GM18511 (cell line): ENCODE results near the gene CYBA.

ENCODE experiments used
- ATAC-seq: cut with Tn5 transposase; IDR thresholded peaks from one replicate; pipeline ENCODE4 v1.9.1; 2021; ENCODE audit warnings: mild to moderate bottlenecking, moderate library complexity; ENCODE audit not compliant: unreplicated experiment

Gene CYBA

DNA sequence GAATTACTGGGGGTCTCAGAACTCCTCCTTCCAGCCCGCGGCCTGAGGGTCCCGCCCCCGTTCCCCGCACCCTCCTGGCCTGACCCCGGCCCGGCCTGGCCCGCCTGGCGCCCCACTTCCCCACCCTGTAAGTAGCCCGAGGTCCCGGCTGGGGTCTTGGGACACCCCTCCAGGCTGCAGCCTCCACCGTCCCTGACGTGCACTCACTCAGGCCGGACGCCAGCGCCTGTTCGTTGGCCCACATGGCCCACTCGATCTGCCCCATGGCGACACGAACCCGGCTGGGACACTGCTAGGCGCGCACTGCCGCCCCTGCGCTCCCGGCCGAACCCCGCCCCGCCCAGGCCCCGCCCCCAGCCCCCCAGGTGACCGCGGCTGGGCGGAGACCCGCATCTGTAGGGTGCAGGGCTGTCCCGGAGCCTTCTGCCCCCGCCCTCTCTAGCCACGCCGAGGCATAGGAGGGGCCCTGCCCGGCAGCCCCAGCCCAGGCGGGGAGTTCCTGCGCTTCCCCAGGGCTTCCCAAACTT lies at the start of gene CYBA:
CYBA (minus strand) TSS at position 305 of the 527 bp plus-strand sequence; CDS start at position 265, 40 bp downstream.
- peak; percentile 81 for ATAC-seq

DNA sequence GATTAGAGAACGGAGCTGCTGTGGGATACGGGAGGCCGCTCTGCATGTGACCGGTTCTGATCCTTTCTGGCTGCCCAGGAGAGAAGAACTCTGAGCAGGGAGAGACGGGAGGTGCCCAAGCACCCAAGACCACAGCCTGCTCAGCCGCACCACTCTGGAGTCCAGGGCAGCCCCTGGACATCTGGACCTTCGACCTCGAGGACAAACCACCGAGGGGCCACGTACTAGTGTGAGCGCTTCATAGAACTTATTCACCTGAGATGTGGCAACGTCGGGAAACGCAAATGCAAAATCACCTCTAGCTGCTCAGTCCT lies 49.4 kb upstream of the CYBA start:
- ATAC-seq: no peak

DNA sequence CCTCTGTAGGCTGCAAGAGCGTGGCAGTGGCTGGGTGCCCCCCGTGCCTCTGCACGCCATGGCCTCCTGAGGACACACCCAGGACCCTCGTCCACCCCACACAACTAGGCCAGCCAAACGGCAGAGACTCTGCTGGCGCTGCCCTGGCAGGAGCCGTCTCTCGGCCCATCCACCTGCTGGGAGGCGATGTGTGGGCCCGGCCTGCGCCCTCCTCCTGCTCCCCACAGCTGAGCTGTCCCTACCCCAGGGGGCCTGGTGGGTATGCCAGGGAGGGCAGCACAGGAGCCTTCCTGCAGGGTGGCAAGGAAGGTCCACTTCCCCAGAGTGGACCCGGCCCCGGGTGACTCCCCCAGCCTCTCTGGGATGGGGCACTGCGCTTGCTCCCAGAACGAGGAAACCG lies 48.3 kb upstream of the CYBA start:
- no peak for ATAC-seq

DNA sequence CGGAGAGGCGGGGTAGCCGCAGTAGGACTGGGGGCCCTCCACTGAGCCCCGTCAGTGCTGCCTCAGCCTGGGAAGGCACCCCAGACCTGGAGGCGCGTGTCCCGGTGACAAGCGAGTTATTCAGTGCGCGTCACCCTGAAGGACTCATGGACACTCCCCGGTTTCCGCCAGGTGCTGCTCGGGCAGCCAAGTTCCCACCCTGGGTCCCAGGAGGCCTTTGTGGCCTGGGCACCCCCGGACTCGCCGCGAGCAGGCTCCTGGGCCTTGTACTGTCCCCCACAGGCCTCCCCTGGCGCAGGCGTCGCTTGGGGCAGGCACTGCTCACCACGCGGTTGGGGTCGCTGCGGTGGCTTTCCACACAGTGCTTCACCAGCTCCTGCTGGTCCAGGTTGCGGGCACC lies 47.8 kb upstream of the CYBA start:
- no peak for ATAC-seq

DNA sequence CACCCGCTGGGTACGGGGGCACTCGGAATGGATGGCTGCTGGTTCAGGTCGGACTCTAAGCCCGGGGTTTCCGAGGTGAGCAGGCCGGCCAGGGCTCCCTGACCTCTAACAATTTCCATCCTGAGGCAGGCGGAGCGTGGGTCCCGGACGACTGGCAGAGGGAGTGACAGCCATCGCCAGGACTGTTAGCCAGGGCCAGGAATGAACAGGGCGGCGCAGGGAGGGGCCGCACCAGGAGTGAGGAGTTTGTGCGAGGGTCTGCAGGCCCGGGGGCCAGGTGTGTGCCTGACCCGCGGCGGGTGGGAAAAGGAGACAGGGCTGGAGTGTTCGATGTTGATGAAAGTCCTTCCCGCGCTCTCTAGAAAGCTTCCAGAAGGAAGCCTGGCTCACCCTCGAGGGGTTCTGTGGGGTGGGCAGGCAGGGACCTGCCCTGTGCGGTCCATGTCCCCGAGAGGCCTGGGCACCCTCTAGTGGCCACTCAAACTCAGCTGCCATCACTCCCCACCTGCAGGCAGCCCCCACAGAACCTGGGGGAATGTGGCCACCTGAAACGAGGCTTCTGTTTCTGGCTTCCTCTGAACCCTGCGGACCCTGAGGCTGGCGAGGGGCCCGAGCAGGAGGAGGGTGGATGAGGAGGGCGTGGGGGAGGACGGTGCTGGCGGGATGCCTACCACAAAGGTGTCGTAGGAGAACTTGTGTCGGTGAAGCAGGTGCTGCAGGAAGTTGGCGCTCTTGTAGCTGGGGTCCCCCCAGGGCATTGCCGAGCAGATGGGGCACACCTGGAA lies 47.2 kb upstream of the CYBA start:
- ATAC-seq: no peak

DNA sequence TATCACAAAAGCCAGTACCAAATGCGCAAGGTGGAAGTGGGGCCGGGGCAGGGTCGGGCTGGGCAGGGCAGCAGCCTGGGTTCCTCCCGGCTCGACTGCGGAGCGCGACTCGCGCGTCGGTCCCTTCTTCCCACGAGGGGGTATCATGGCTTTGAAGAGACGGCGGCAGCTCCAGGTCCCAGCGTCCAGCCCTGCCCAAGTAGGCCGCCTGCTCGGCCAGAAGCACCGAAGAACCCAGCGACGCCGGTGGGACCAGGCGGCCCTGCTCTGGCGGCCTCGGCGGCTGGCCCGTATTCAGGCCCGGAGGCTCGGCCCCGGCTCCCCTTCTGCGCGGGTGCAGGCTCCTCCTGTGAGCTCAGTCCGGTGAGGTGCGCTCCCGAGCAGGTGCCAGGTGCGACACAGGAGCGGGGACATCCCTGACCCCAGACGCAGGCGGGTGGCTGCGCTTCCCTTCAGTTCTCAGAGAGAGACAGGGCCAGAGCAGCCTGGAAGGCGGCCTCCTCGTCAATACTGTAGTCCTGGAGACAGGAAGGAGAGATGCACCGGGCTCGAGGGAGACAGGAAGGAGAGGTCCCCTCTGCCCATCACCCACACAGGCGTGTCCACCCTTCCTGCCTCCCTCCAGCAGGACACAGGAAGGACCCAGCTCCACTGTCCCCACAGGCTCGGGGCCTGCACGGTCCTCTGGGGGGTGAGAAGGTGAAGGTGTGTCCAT lies 46.4 kb upstream of the CYBA start:
- ATAC-seq: no peak

DNA sequence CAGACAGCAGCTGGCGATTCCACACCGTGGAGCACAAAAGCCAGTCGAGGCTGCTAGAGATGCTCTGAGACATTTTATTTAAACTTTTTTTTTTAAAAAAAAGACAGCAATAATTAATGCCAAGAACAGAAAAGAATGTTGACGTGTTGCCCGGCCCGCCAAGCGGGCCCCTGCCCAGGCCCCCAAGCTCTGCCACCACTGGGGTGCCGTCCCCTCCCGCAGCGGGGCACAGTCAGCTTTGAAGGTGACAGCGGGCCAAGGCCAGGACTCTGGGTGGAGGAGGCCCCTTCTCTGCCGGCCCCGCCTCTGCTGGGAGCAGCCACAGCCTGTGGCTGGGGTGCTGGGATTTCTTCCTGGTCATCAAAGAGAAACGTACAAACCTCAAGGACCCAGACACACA lies 45.6 kb upstream of the CYBA start:
- no peak for ATAC-seq

DNA sequence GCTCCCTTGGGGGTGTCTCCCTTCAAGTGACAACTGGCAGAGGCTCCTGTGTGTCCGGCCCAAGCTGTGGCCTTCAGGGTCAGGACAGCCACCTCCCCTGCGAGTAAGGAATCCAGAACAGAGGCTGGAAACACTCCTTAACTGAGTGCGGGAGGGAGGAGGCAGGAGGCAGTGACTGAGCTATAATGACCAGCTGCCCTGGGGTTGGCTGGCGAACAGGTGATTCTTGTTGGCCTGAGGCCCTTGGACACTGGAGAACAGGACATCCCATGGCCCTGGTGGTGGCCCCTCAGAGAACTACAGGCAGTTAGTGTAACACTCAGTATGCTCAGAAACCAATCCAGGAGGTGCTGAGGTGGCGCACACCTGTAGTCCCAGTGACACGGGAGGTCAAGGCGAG lies 44.9 kb upstream of the CYBA start:
- no peak for ATAC-seq

DNA sequence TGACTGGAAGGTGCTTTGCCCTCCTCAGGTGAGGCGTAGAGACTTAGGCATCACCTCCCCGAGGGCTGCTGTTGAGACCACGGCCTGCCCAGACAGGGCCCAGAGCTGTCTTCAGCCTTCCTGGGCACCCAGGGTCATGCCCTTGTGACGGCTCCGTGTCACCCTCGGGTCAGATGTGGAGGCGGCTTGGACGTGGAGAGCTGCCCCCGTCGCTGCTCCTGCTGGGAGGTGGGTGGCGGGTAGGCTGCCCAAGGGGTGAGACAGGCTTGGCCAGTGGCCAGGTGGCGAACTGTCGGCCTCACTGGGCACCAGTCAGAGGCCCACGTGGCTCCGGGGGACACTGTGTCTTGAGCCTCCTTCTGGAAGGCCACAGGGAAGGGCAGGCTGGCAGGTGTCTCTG lies 44.4 kb upstream of the CYBA start:
- ATAC-seq: no peak

DNA sequence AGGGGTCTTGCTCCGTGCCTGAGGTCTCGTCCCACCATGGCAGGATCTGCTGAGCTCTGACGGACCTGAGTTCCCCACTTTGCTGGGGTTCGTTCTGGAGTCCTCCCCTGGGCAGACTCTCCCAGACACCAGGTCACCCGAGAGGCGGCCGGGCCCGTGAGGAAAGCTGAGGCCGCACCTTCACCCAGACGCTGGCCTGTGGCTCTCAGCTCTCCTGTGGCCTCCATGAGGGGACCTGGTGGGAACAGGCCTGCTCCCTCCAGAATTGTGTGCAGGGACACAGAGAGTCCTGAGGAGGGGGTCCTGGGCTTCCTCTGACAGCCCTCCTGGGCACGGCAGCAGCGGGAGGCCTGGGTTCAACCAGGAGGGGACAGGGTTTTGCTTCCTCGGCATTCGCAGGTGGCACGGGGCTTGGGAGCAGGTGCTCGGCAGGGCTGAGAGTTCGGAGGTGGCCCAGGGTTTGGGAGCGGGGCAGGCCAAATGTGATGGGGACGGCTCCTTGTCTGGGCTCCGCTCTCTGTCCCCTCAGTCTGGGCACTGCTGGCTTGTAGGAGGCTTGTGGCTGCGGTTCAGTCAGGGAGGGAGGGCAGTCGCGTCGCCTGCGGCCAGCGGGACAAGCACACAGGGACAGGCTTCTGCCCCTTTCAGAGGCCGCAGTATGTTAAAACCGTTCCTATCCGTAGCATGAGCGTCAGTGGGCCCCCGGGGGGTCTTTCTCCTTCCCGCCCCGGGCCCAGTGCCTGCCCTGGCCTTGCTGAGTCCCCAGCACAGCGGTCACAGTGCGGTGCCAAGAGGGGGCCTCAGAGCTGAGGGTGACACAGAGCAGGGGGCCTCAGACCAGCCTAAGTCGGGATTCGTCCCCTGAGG lies 43.6 kb upstream of the CYBA start:
- ATAC-seq: no peak

DNA sequence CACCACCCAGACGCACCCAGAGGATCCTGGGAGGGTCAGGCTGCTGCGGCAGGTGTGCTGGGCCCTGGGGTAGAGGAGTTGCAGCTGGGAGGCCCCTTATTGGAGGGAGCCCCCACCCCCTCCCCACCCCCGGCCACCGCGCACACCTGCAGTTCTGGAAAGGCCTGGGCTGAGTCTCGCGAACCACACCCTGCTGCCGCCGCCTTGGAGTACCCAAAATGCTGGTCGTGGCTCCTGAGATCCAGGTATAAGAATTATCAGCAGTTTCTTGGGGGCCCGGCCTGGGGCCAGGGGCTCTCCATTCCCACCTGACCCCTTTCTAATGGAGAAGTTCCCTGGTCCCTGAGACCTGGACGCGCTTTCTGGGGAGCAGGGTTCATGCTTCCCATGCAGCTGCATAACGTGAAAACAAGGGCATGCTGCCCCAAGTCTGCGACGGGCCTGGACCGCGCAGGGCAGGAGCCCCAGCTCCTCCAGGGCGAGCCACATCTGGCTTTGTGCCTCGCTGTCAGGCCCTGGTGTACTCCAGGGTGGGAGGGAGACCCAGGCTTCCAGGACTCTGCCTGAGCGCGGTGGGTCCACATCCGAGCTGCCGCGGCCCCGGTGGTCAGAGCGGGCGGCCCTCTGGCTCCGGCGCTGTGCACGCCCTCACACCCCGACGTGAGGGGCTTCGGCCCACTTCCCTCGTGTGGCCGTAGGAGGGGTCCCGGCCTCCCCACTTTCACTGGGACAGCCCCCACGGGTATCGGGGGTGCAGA lies 42.7 kb upstream of the CYBA start:
- ATAC-seq: no peak

DNA sequence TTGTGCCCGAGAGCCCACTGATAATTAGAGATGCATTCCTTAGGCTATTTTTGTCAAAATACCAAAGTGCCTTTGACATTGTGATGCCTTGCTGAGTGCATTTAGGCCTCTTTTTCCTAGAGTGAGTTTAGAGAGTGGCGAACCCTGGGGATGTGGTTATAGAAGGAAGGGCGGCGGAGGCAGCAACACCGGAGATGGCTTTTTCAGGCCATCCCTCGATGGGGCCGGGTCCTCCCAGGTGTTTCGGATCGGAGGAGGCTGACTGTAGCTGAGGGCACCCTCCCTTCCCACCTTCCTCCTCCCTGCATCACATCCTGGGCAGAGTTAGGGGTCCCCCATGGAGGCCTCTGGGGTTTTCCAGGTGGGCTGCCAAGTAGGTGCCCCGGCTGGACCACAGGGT lies 42.0 kb upstream of the CYBA start:
- ATAC-seq: no peak

DNA sequence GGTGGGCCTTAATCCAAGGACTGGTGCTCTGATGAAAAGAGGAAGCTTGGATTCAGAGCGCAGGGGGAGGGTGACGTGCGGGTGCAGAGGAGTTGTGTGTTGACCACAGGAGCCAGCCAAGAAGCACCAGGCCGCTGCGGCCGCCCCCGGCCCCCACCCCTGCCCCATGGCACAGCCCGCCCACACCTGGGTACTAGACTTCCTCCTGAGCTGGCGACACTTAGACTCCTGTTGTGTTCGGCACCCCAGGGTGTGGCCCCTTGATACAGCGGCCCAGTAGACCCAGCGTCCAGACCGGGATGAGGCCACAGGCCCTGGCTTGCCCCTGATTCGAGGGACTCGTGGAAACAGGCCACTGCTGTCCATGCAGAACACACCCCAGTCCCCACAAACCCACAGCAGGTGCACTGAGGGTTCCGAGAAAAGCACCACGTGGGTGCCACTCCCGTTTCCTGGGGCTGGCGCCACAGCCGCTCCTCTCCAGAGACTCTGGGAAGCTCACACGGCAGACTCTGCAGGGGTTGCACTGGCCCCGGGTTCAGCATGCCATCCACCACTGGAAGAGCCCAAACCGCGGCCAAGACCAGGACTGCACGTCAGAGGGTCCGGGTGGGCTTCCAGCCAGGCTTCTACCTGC lies 41.2 kb upstream of the CYBA start:
- no peak for ATAC-seq

DNA sequence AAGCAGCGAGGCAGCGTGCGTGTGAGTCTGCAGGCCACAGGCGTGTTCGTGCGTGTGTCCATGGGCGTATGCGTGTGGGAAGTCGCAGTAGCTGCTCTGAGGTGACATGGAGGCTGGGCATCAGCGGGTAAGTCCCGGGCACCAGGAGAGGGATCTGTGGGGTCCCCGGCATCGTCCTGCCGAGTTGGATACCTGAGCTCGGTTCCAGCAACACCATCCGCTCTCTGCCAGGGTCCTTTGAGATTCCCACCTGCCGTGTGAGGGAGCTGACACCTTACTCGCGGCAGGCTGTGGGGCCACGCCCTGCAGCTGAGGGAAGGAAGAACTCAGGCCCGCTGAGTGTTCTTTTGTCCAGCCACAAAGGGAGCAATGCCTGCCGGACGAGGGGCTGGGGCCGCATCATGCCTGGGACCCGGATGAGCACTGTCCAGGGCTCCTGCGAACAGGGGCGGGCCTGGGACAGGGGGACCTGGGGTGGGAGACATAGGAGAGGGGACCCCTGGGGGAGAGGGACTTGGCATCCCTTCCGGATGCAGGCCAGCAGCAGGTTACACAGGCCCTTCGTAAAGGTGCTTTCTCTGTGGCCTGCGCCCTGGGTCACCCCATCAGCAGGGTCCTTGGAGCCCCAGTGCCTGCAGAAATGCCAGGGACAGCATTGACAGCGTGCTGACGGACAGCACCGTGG lies 40.4 kb upstream of the CYBA start:
- no peak for ATAC-seq

DNA sequence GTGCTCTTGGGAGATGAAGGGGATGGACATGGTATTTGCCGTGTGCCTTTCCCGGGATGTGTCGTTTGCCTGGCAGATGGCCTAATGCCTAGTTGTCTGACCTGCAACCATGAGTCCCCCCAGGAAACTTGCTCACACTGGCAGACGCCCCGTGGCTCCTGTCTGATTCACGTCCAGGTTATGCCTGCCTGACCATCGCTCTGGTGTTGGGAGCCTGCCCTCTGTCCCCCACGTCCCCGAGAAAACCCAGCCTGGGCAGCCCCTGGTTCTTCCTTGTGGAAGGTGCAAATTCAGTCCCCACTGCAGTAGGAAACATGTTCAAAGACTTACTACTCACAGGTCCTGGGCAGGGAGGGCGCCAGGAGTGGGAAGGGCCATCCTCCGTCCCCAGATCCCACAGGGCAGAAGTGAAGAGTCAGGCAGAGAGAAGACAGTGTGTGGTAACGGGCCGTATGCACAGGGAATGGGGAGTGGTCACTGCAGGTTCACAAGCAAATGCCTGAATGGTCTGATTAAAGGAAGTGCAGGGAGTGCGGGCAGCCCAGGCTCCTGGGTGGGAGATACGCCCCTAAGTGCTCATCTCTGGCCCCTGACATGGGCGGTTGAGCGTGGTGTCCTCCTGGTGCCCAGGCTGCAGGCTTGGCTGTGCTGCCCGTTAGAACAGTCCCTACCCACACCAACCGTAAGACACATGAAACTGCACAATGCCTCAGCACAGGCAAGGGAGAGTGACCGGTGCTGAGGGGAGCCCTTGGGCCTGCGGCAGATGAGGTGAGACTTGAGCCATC lies 39.7 kb upstream of the CYBA start:
- no peak for ATAC-seq

DNA sequence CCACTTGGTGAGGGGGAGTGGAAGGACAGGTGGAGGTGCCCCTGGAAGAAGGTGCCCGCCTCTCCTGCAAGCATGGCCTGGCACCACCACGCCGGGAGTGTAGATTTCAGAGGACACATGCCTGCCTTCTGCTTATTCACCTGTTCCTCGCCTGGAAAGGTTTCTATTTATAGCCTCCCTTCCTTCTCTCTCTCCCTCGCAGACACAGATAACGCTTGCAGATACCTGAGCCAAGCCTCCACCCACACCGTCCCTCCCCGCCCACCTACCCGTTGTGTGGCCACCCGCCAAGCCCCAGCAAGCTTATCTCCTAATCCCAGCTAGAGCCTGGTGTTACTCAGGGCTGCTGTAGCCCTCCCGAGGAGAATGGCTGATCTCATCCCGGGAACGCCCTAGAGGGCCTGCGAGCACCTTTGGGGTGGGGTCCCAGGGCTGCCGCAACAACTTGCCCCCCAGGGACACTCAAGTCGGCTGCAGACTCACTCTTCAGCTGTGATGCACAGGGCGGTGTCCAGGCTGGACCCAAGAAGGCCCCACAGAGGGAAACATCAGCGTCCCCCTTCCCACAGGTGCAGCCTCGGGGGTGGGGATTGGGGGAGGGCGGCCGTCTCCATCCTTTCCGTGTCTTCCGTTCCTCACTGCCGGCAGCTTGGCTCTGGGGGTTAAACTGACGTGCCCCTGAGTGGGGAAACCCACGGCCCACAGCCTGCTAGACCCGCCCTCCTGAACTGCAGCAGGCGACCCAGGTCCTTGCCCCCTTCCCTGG lies 37.3 kb upstream of the CYBA start:
- ATAC-seq: no peak

DNA sequence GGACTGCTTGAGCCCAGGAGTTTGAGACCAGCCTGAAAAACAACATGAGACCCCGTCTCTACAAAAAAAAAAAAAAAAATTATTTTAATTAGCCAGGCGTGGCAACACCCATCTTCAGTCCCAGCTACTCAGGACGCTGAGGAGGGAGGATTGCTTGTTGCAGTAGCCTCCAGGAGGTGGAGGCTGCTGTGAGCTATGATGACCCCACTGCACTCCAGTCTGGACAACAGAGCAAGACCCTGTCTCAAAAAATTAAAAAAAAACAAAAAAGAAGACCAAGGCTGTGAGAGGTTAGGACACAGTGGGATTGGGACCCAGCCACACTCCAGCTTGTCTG lies 36.8 kb upstream of the CYBA start:
- ATAC-seq: no peak

DNA sequence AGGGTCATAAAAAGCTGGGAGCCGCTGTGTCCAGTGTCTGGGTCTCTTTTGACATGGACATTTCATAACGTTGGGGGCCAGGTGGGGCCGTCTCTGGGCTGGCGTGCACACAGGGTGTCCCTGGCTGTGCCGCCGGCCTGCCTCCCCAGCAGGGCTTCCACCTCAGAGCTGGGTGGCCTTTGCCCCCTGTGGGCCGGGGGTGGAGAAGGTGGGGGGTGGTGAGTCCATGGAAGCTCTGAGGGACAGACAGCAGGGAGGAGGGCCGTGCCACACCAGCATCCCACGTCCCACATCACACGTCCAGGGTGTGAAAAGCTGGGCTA lies 36.4 kb upstream of the CYBA start:
- ATAC-seq: no peak
